Mesenteric fat pad (tissue), 1 donor: ENCODE measurements around the gene TNIK. TPM values are rescaled to one million over a fixed set of nuclear protein-coding genes. Genes with fewer than 3 reads are reported as not detected.

Experiments
- DNase-seq: peaks from one replicate; pipeline ENCODE4 v3.0.0-alpha.2; 2020; ENCODE audit warnings: low spot score
- total RNA-seq: library from RNA; stranded (reverse); fragmentation: NEBNext Ultra II Directional; extraction: Animal tissue kit (Norgen Biotek cat#: 25700); gene quantifications from one replicate; pipeline ENCODE4 v1.2.1, GENCODE V29; 2021
- donor health status: DM: yes; HTN: yes; CAD: no.

Gene TNIK
- total RNA-seq, 1 donor from 2014 or later = 3.7 TPM

GRCh38 chr3:171420667-171421066, 39.5 kb downstream of the TNIK start:
- no peak for DNase-seq

DNA sequence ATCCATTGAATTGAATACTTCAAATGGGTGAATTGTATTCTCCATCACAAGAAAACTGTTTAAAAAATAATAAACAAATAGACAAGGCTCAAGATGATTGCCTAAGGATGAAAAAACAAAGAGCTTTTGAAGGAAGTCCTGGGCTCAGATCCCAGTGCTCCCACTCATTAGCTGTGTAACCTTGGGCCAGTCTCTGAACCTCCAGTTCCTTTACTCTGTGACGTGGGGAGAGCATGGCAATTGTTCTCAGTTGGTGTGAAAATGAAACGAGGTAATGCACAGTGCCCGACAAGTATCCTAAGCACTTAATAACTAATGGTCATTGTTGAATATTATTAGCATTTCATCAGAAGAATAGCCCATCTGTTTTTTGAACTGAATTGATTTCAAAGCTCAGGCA, 40.7 kb downstream of the TNIK start:
- no peak for DNase-seq

DNA sequence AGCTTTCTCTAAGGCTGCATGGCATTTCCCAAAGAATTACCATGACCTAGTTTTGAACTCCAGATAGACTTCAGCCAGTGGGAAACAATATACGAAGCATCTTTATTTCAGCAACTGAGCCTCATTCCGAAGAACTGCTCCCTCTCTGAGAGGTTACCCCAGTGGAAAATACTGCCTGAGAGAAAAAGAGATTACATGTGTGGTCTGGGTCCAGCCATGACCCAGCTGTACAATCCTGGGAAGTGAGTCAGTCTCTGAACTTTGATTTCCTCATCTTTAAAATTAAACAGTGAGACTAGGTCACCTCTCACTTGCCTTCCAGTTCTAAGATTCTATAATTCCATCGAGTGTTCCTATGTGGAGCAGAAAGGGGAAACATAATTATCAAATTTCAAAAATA, 42.4 kb downstream of the TNIK start:
- DNase-seq = no peak

DNA sequence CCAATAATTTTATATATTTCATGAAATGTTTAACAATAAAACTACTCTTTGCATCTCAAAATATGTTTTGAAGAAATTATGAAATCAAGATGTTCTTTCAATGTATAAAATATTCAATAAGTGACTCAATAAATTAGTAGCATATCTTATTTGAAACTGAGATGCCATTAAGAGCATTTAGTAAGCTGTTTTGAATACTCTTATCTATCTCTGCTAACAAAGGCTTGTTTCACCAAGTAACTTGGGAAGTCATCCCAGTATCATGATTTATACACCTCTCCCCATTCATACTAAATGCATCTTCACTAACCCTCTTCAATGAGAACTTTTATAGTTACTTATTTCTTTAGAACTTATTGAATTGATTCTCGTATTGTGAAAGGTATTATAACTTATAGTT, 43.1 kb downstream of the TNIK start:
- DNase-seq = no peak

GRCh38 chr3:171416666-171417065, 43.5 kb downstream of the TNIK start:
- no peak for DNase-seq

DNA sequence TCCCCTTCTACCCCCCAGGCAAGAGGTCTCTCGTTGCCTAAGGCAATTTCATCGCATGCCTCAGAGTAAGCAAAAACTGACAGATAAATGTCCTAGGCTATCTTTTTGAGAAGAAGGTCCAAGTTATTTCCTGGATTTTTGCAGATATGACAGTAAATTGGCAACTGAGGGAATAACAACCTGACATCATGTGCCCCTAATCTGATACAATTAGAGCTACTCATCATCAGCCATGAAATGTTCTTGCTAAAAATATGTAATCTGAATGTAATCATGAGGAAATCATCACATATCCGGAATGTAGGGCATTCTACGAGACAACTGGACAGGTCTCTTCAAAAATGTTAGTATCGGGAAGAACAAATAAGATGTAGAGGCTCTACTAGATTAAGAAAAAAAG, 44.1 kb downstream of the TNIK start:
- no peak for DNase-seq

- no peak for DNase-seq
Measured at GRCh38 chr3:171415070-171415469, 45.1 kb downstream of the TNIK start.

DNA sequence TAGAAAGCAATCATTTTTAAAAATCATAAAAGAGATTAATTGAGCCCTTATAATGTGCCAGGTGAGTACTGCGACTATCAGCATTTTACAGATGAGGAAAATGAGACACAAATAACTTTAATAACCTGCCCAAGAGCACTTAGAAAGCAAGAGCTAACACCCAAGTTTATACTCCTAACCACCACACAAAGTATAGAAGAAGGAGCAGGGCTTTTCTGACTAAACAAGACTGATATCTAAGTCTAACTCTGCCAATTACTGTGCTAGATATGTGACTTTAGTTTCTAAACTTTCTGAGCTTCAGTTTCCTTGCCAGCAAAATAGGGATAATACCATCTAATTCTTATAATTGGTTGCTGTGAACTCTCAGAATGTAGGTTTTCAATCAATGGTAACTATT, 47.7 kb downstream of the TNIK start:
- DNase-seq = no peak

DNA sequence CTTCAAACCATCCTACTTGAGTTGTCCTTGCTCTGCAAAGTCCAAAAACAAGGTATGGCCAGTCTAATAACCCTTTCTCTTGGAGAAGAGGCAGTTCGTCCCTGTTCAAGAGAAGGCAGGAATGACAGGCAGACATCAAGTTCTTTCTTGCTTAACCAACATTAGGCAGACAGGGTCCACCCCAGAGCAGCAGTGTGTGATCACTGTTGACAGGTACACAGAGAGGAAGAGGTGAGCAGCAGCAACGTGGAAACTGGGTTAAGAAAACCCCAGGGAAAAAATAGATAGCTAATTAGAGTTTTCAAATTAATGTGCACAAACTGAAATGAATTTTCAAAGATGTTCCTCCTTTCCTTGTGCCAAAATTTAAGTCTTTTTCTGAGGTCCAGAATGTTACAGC, 48.2 kb downstream of the TNIK start:
- DNase-seq = no peak

DNA sequence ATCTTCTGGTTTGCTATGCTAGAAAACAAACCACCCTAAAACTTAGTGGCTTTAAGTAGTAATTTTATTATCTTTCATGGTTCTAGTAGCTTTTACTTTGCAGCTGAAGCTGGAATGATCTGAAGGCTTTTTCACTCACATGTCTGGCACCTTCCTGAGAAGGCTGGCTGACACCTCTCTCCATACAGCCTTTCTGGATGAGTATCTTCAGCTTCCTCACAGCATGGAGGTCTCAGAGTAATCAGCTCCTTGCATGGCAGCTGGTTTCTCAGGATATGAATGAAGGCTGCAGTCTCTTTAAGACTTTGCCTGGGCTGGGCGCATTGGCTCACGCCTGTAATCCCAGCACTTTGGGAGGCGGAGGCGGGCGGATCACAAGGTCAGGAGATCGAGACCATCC, 50.0 kb downstream of the TNIK start:
- DNase-seq = no peak

GRCh38 chr3:171407759-171408158, 52.4 kb downstream of the TNIK start:
- no peak for DNase-seq

GRCh38 chr3:171404376-171404967, 55.7 kb downstream of the TNIK start:
- no peak for DNase-seq

DNA sequence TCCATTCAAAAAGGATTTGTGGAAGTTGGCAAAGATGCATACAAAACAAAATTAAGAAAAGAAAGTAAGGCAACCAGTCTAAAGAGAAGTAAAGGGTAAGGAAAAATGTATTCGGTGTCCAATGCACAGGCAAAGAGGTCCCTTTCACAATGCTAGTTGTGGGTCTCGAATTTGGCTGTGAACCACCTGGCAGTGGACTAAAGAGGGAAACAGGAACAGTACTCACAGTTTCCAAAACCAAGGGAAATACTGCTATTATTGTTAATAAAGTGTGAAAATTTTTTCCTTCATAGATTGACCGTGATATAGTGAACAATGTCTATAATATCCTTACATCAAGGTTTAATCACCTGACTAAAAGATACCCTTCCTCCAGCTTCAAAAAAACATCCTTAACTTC, 57.9 kb downstream of the TNIK start:
- no peak for DNase-seq

GRCh38 chr3:171401432-171401831, 58.8 kb downstream of the TNIK start:
- no peak for DNase-seq

GRCh38 chr3:171399842-171400241, 60.4 kb downstream of the TNIK start:
- no peak for DNase-seq

DNA sequence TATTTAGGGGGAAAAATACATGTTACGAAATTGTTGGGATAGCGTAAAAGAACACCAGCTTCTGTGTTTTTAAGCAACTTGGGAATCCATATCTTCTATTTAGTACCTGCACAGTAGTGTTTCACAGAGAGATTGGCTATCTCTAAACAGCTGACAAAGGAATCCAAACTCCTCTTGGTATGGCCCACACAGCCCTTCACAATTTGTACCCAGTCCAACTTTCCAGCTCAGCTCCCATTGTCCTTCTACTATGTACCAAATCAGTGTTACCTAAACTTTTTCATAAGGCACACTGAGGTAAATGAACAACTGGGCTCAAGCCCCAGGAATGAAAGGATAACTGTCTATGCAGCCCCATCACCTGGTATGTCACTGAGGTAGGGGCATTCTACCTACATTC, 61.9 kb downstream of the TNIK start:
- no peak for DNase-seq

GRCh38 chr3:171397089-171397488, 63.1 kb downstream of the TNIK start:
- DNase-seq = no peak

- no peak for DNase-seq
Measured at GRCh38 chr3:171396048-171396447, 64.2 kb downstream of the TNIK start.

DNA sequence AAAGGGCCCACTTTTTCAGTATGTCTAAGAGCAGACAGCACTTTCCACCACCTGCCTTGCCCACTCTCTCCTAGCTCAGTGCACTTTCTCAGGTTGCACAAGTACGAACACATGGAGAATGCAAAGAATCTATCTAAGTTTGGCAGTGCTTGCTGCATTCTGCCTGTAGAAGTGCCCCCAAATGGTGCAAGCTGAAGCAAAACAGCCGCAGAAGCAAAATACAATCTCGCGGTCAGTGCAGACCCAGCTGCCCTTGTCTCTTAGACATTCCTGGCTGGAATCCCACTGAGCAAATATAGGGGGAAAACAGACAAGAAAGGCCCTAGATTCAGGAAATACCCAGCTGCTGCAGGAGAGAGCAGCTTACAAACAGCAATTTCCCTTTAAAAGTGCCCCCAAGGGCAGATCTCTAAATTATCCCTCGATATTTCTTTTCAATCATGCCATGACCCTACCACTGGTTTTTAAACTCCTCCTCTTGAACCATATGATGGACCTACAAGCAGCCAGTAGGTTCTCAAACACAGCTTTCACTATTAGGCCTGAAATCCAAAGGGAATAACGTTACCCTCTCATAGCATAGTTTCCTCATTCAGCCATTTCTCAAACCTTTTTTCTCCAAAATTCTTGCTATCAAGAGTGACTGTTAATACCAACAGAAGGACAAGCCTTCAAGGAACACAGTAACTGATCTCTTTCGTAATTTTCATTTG, 67.0 kb downstream of the TNIK start:
- DNase-seq = no peak

- DNase-seq = no peak
Measured at GRCh38 chr3:171391432-171391831, 68.8 kb downstream of the TNIK start.

- no peak for DNase-seq
Measured at GRCh38 chr3:171390051-171390941, 69.9 kb downstream of the TNIK start.

- DNase-seq = no peak
Measured at GRCh38 chr3:171389491-171389890, 70.7 kb downstream of the TNIK start.
